ENCODE results near the gene FOXP1. TPM values are rescaled to one million over a fixed set of nuclear protein-coding genes. Genes with fewer than 3 reads are reported as not detected.

The FOXP1 gene
- total and polyA plus RNA-seq, 9 of the 15 experiments (the other 6 are each of a cell fraction or from before 2014, with no cell fraction given): 7.7 to 34.5 (median 13.7) TPM

- TF ChIP-seq CTCFL (IDR thresholded peaks at IDR 0.05; ENCODE audit: borderline replicate concordance, insufficient read depth, low read depth, low read length, poor library complexity, severe bottlenecking) (no peak), ZHX1 (conservative IDR thresholded peaks at IDR 0.05; ENCODE audit: low read length) (no peak), GTF2B (IDR thresholded peaks at IDR 0.05; ENCODE audit: extremely low read depth, insufficient read length) (no peak), DEAF1 (CRISPR knock-in tag; IDR thresholded peaks at IDR 0.05) (no peak), HMG20B (CRISPR knock-in tag; IDR thresholded peaks at IDR 0.05) (no peak), ZNF239 (CRISPR knock-in tag; IDR thresholded peaks at IDR 0.05) (no peak), ATF4 (CRISPR knock-in tag; IDR thresholded peaks at IDR 0.05) (no peak), TCF7L2 (IDR thresholded peaks at IDR 0.05; ENCODE audit: low read depth, low read length) (no peak), SRSF7 (optimal IDR thresholded peaks at IDR 0.05; ENCODE audit: low read depth, low read length) (no peak), ZBTB5 (IDR thresholded peaks at IDR 0.05) (no peak)
These were observed 175.7 kb downstream of the FOXP1 start (continued) for GRCh38 chr3:71407823-71408222.
